Smooth muscle cell (in vitro differentiated cells): ENCODE data around the gene BSN. TPM values are rescaled to one million over a fixed set of nuclear protein-coding genes. Genes with fewer than 3 reads are reported as not detected.

Experiments
- DNase-seq: peaks from one replicate; lab custom pipeline; 2025; ENCODE audit not compliant: unreplicated experiment; lab: John Stamatoyannopoulos, UW
- H2AFZ ChIP-seq: fragments of 200-600 bp; sonication (generic); 2 replicates; pipeline ENCODE4 v1.6.0; 2016; ENCODE audit warnings: antibody characterized with exemption, low read depth, mild to moderate bottlenecking
- H3F3A ChIP-seq: fragments of 200-600 bp; sonication (generic); 2 replicates; pipeline ENCODE4 v1.6.0; 2017; ENCODE audit warnings: antibody characterized with exemption, low read depth
- H3K27ac ChIP-seq: fragments of 200-600 bp; sonication (generic); 2 replicates; pipeline ENCODE4 v1.5.1; 2016; ENCODE audit warnings: low read depth, mild to moderate bottlenecking
- H3K27me3 ChIP-seq: fragments of 200-600 bp; sonication (generic); 2 replicates; pipeline ENCODE4 v1.6.1; 2016; ENCODE audit warnings: low read depth, mild to moderate bottlenecking
- H3K36me3 ChIP-seq: fragments of 200-600 bp; sonication (generic); 2 replicates; pipeline ENCODE4 v1.5.1; 2016; ENCODE audit warnings: low read depth
- H3K4me1 ChIP-seq: fragments of 200-600 bp; sonication (generic); 2 replicates; pipeline ENCODE4 v1.5.1; 2016; ENCODE audit warnings: low read depth
- H3K4me2 ChIP-seq: fragments of 200-600 bp; sonication (generic); 2 replicates; pipeline ENCODE4 v1.6.0; 2016; ENCODE audit warnings: mild to moderate bottlenecking
- H3K4me3 ChIP-seq: fragments of 200-600 bp; sonication (generic); 2 replicates; pipeline ENCODE4 v1.5.1; 2016; ENCODE audit warnings: mild to moderate bottlenecking
- H3K79me2 ChIP-seq: fragments of 200-600 bp; sonication (generic); 2 replicates; pipeline ENCODE4 v1.6.0; 2016; ENCODE audit warnings: low read depth, mild to moderate bottlenecking
- H3K9ac ChIP-seq: fragments of 200-600 bp; sonication (generic); 2 replicates; pipeline ENCODE4 v1.6.0; 2016; ENCODE audit warnings: low read depth
- H3K9me3 ChIP-seq: fragments of 200-600 bp; sonication (generic); replicated peaks from 2 replicates; pipeline ENCODE4 v1.5.1; 2016; ENCODE audit warnings: low read depth
- H4K20me1 ChIP-seq: fragments of 200-600 bp; sonication (generic); 2 replicates; pipeline ENCODE4 v1.6.0; 2016; ENCODE audit warnings: low read depth
- CTCF ChIP-seq: fragments of 200-600 bp; sonication (generic); IDR thresholded peaks from 2 replicates; pipeline ENCODE4 v1.5.1; 2017; ENCODE audit warnings: borderline replicate concordance, mild to moderate bottlenecking, antibody characterized with exemption; ENCODE audit not compliant: insufficient read depth, poor library complexity, severe bottlenecking
- WGBS: methylation state at CpG from one replicate; pipeline ENCODE4 v1.1.7; 2016; ENCODE audit warnings: low lambda C conversion rate; 5-methylcytosine and 5-hydroxymethylcytosine counted together
- polyA plus RNA-seq: library from polyadenylated mRNA; unstranded; fragments of >200 nt; fragmentation: Nextera tagmentation; extraction: Ambion mirVana; gene quantifications from 2 replicates; pipeline ENCODE4 v1.2.1, GENCODE V29; 2016
- total RNA-seq: library from RNA; depleted of rRNA; stranded (reverse); fragments of >200 nt; gene quantifications from 2 replicates; pipeline ENCODE4 v1.2.3, GENCODE V29; 2014

Gene BSN
- total and polyA plus RNA-seq, 2 experiments from 2014 or later, result under 0.01 to 0.07 TPM

DNA sequence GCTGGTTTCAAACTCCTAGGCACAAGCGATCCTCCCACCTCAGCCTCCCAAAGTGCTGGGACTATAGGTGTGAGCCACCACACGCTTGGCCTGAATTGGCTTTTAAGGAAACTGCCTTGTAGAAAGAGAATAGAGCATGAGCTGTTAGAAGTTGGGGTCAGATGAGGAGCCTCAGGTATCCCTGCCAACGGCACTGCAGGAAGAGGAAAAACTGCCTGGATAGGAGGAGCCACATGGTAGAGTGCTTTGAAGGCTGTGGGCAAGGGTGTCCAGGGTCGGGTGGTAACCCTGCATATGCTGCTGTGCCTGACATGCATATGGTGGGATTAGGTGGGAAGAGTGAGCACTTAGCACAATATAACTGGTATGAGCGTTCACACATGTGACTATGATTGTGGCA is 55.0 kb downstream of the BSN start:
- no peak overlapping the region for H3K9ac ChIP-seq
- DNase-seq, result no peak
- H3K4me1 ChIP-seq, result no peaks in the 10 kb centered on the region
- no peaks in the 10 kb centered on the region for H3K36me3 ChIP-seq
- H3K79me2 ChIP-seq, result no peaks in the 10 kb centered on the region
- no peaks in the 10 kb centered on the region for H4K20me1 ChIP-seq
- H3K9me3 ChIP-seq, result no peaks in the 10 kb centered on the region
- no peaks in the 10 kb centered on the region for H3F3A ChIP-seq
- WGBS, result 88% methylated on average over 5 of the region's 5 CpGs
- no peak for TF ChIP-seq CTCF
- no peak overlapping the region for H3K27ac ChIP-seq
- no peak overlapping the region for H2AFZ ChIP-seq
- no peaks in the 10 kb centered on the region for H3K27me3 ChIP-seq
- no peak overlapping the region for H3K4me3 ChIP-seq
- no peak overlapping the region for H3K4me2 ChIP-seq

DNA sequence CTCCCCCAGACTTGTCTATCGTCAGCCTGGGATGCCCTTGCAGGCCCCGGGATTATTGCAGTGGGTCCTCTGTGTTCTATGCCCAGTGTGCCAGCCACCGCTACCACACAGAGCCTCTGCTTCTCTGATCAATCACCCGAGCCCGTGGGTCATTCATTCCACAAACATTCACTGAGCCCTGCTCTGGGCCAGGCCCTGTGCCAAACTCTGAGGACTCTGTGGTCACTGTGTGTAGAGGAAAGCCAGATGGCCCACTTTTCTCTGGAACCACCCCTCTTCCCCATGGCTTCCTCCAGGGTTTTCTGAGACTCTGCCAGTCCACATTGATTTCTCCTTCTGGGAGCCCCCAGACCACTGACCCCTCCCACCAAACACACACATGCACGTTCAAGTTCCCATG is 55.5 kb downstream of the BSN start:
- Histone ChIP-seq H3K9me3 (no peaks in the 10 kb centered on the region), H3K27me3 (no peaks in the 10 kb centered on the region), H3K4me2 (no peak overlapping the region), H3F3A (no peaks in the 10 kb centered on the region), H3K27ac (no peak overlapping the region), H3K36me3 (no peaks in the 10 kb centered on the region), H3K79me2 (no peaks in the 10 kb centered on the region), H2AFZ (no peak overlapping the region), H4K20me1 (no peaks in the 10 kb centered on the region), H3K4me3 (no peak overlapping the region), H3K4me1 (no peaks in the 10 kb centered on the region), H3K9ac (no peak overlapping the region)
- WGBS, result 75% methylated on average over 6 of the region's 6 CpGs
- DNase-seq, result no peak
- no peak for TF ChIP-seq CTCF

- no peak for TF ChIP-seq CTCF
- Histone ChIP-seq H3K4me1 (no peaks in the 10 kb centered on the region), H3K4me2 (no peak overlapping the region), H3K27me3 (no peaks in the 10 kb centered on the region), H3K36me3 (no peaks in the 10 kb centered on the region), H3K4me3 (no peak overlapping the region), H2AFZ (no peak overlapping the region), H4K20me1 (no peaks in the 10 kb centered on the region), H3F3A (no peaks in the 10 kb centered on the region), H3K27ac (no peak overlapping the region), H3K9me3 (no peaks in the 10 kb centered on the region), H3K79me2 (no peaks in the 10 kb centered on the region), H3K9ac (no peak overlapping the region)
- DNase-seq, result no peak
These were observed 56.5 kb downstream of the BSN start for GRCh38 chr3:49610666-49611280.

GRCh38 chr3:49611291-49611690 is 57.0 kb downstream of the BSN start:
- no peak overlapping the region for H3K4me2 ChIP-seq
- no peak overlapping the region for H2AFZ ChIP-seq
- no peak for DNase-seq
- no peaks in the 10 kb centered on the region for H3K27me3 ChIP-seq
- H3K27ac ChIP-seq, result no peak overlapping the region
- peaks cover 3% of the 10 kb centered on the region for H3K4me1 ChIP-seq
- H3K4me3 ChIP-seq, result no peak overlapping the region
- H3K79me2 ChIP-seq, result no peaks in the 10 kb centered on the region
- 91% methylated on average over 6 of the region's 6 CpGs for WGBS
- H3K9ac ChIP-seq, result no peak overlapping the region
- H3F3A ChIP-seq, result no peaks in the 10 kb centered on the region
- no peak for TF ChIP-seq CTCF
- H3K9me3 ChIP-seq, result no peaks in the 10 kb centered on the region
- no peaks in the 10 kb centered on the region for H4K20me1 ChIP-seq
- H3K36me3 ChIP-seq, result no peaks in the 10 kb centered on the region
